GM18858 (cell line): ENCODE results near the gene PXMP4.

Experiments used
- ATAC-seq: cut with Tn5 transposase; IDR thresholded peaks from one replicate; pipeline ENCODE4 v1.9.1; 2021; ENCODE audit not compliant: unreplicated experiment

The PXMP4 gene

GRCh38 chr20:33656783-33657703 lies 63.1 kb downstream of the PXMP4 start:
- no peak for ATAC-seq

DNA sequence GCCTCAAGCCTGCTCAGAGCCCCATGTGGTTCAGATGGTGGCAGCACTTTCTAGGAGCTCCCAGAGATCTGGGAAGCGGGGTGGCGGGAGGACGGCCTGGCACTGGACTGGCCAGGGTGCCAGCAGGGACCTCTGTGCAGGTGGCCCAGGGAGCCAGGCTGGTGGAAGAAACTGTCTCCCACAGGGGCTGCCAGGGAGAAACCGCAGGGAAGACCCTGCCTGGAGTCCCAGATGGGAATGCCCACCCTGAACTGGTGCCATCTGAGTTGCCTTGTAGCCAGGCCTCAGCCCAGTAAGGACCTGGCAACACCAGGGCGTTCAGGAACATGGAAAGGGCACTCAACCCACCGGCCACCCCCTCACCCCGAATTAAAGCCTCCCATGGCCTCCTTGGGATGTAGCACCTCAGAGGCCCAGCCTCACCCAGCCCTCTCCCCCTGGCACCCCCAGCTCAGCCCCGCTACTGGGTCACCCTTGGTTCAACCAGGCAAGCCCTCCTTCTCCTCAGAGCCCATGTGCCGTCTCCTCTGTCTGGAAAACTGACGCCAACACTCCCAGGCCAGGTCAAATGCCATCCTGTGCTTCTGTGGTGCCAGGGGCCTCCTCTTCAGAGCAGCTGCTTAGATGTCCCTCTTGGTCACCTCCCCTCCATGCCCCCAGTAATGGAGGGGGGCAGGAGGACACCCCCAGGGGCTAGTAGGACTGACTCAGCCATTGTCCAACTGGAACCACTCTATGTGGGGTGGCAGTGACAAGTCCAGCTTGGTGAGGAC lies 63.9 kb downstream of the PXMP4 start:
- no peak for ATAC-seq

- ATAC-seq = no peak
Observed at GRCh38 chr20:33655164-33655563, 64.9 kb downstream of the PXMP4 start.

GRCh38 chr20:33654680-33655161 lies 65.4 kb downstream of the PXMP4 start:
- no peak for ATAC-seq

- no peak for ATAC-seq
Observed at GRCh38 chr20:33653900-33654596, 66.1 kb downstream of the PXMP4 start.

- ATAC-seq = no peak
Observed at GRCh38 chr20:33653218-33653899, 66.8 kb downstream of the PXMP4 start.
